K562 (cell line): Measurements from ENCODE around the gene PA2G4. TPM values are rescaled to one million over a fixed set of nuclear protein-coding genes. Genes with fewer than 3 reads are reported as not detected.

Experiments used
- GABPB2 ChIP-seq: fragments of 250-450 bp; sonication (Bioruptor Pico); conservative IDR thresholded peaks from 2 replicates; pipeline ENCODE4 v1.5.1; 2021; ENCODE audit warnings: mild to moderate bottlenecking
- IRF2 ChIP-seq: sonication (generic); formaldehyde crosslinking; IDR thresholded peaks from 2 replicates; pipeline ENCODE4 v1.8.1; 2022; ENCODE audit warnings: mild to moderate bottlenecking, missing genetic modification reagents
- MCM3 ChIP-seq: fragments of 450-650 bp; IDR thresholded peaks from 2 replicates; pipeline ENCODE4 v1.6.1; 2016
- NR4A1 ChIP-seq, 2 experiments: fragments of 250-450 bp in 1 of 2; fragments of 450-650 bp in 1 of 2; sonication (Bioruptor Pico) in 1 of 2; IDR thresholded peaks; 2 replicates each; pipeline versions ENCODE4 v1.4.0 to v1.6.1; 2016 to 2020; ENCODE audit warnings: mild to moderate bottlenecking in 2 of 2, missing compliant biosample characterization in 1 of 2, missing genetic modification characterization in 1 of 2, moderate library complexity in 1 of 2
- SMARCA4 ChIP-seq: fragments of 450-650 bp; IDR thresholded peaks from 2 replicates; pipeline ENCODE4 v1.6.1; 2016
- polyA plus RNA-seq, 8 experiments: library from polyadenylated mRNA; depleted of rRNA in 4 of 8; stranded (reverse) in 5 of 8; unstranded in 3 of 8; fragments of >200 nt; fragmentation: Nextera tagmentation in 2 of 8; fragmentation: Illumina TruSeq in 1 of 8; extraction: Ambion mirVana in 2 of 8; extraction: Trizol in 1 of 8; gene quantifications; 2 replicates each; pipeline versions ENCODE4 v1.2.1 to v1.2.3, GENCODE V29; 2011 to 2014; ENCODE audit warnings: inconsistent platforms in 1 of 8, missing spikeins in 1 of 8
- total RNA-seq, 7 experiments: library from RNA; depleted of rRNA in 6 of 7; stranded (reverse); fragments of >200 nt in 6 of 7; fragmentation: Illumina TruSeq in 2 of 7; extraction: Trizol in 2 of 7; gene quantifications; 2 replicates each; pipeline versions ENCODE4 v1.2.1 to v1.2.3, GENCODE V29; 2011 to 2021; ENCODE audit warnings: low replicate concordance in 1 of 7
- TF ChIP-seq, protein P1 (sequence below): fragments of 200-800 bp; sonication (Bioruptor generic); IDR thresholded peaks from 2 replicates; pipeline ENCODE4 v1.6.1; 2016; ENCODE audit warnings: missing genetic modification characterization, missing compliant biosample characterization
- TF ChIP-seq, protein P2 (sequence below): fragments of 250-450 bp; sonication (Bioruptor Pico); IDR thresholded peaks from 2 replicates; pipeline ENCODE4 v1.4.0; 2020
- TF ChIP-seq, protein P3 (sequence below), 2 experiments: fragments of 450-650 bp; IDR thresholded peaks; 2 replicates each; pipeline ENCODE4 v1.6.1; 2016; ENCODE audit warnings: mild to moderate bottlenecking in 2 of 2, borderline replicate concordance in 1 of 2, low read depth in 1 of 2, moderate library complexity in 1 of 2
- TF ChIP-seq, protein P4 (sequence below): fragments of 450-650 bp; IDR thresholded peaks from 2 replicates; pipeline ENCODE4 v1.6.1; 2017; ENCODE audit warnings: mild to moderate bottlenecking, moderate library complexity

The PA2G4 gene
- total and polyA plus RNA-seq, 9 of the 15 experiments (the other 6 are each of a cell fraction or from before 2014, with no cell fraction given), result 230 to 925 (median 638) TPM

DNA sequence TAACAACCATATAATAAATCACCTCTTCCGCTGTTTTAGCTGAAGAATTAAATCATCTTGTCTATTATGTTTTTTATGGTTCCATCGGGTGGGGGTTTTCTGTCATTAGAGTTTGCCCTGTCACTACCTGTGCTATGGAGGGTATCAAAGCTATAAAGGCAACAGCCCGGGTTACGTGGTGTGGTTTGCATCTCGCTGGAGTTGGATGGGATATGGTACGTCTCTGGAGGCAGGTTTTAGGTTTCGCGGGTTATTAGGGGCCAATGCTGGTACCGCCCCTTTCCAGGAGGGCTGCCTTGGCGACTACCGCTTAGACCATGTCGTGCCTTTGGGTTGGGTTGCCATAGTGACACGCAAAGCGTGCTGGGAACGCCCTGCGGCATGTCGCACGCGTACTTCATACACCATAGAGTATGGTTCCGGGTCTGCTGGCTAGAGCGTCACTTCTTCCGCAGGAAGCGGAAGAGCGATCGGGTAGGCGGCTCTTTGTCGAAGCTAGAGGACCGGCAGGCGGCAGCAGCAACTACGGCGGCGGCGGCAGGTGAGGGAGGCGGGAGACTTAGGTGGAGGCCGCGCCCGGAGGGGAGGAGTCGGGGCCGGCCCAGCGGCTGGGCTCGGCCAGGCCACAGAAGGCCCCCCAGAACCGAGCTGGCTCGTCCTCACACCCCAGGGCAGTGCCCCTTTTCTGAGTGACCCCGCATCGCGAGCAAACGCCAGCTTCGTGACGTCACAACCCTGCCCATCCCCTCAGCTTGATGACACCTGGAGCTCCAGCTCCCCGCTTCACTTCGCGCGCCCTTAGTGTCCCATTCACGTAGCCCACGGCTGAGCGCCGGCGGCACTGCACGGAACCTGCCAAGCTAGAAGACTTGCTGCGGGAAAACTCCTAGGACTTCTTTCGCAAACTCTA lies 13.7 kb downstream of the PA2G4 start, which contains the start of gene ZC3H10 (continued):
- TF ChIP-seq, protein P1, sequence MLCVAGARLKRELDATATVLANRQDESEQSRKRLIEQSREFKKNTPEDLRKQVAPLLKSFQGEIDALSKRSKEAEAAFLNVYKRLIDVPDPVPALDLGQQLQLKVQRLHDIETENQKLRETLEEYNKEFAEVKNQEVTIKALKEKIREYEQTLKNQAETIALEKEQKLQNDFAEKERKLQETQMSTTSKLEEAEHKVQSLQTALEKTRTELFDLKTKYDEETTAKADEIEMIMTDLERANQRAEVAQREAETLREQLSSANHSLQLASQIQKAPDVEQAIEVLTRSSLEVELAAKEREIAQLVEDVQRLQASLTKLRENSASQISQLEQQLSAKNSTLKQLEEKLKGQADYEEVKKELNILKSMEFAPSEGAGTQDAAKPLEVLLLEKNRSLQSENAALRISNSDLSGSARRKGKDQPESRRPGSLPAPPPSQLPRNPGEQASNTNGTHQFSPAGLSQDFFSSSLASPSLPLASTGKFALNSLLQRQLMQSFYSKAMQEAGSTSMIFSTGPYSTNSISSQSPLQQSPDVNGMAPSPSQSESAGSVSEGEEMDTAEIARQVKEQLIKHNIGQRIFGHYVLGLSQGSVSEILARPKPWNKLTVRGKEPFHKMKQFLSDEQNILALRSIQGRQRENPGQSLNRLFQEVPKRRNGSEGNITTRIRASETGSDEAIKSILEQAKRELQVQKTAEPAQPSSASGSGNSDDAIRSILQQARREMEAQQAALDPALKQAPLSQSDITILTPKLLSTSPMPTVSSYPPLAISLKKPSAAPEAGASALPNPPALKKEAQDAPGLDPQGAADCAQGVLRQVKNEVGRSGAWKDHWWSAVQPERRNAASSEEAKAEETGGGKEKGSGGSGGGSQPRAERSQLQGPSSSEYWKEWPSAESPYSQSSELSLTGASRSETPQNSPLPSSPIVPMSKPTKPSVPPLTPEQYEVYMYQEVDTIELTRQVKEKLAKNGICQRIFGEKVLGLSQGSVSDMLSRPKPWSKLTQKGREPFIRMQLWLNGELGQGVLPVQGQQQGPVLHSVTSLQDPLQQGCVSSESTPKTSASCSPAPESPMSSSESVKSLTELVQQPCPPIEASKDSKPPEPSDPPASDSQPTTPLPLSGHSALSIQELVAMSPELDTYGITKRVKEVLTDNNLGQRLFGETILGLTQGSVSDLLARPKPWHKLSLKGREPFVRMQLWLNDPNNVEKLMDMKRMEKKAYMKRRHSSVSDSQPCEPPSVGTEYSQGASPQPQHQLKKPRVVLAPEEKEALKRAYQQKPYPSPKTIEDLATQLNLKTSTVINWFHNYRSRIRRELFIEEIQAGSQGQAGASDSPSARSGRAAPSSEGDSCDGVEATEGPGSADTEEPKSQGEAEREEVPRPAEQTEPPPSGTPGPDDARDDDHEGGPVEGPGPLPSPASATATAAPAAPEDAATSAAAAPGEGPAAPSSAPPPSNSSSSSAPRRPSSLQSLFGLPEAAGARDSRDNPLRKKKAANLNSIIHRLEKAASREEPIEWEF (CRISPR knock-in tag), result no peak
- TF ChIP-seq, protein P2, sequence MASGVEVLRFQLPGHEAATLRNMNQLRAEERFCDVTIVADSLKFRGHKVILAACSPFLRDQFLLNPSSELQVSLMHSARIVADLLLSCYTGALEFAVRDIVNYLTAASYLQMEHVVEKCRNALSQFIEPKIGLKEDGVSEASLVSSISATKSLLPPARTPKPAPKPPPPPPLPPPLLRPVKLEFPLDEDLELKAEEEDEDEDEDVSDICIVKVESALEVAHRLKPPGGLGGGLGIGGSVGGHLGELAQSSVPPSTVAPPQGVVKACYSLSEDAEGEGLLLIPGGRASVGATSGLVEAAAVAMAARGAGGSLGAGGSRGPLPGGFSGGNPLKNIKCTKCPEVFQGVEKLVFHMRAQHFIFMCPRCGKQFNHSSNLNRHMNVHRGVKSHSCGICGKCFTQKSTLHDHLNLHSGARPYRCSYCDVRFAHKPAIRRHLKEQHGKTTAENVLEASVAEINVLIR (CRISPR knock-in tag), result peak; percentile 73
- TF ChIP-seq NR4A1 (CRISPR knock-in tag; IDR thresholded peaks at IDR 0.05), result 0 out of 2 replicates have a peak, but pooled peaks have one; percentile 23
- no peak for TF ChIP-seq NR4A1 (tag; IDR thresholded peaks at IDR 0.05)
- TF ChIP-seq, protein P3, sequence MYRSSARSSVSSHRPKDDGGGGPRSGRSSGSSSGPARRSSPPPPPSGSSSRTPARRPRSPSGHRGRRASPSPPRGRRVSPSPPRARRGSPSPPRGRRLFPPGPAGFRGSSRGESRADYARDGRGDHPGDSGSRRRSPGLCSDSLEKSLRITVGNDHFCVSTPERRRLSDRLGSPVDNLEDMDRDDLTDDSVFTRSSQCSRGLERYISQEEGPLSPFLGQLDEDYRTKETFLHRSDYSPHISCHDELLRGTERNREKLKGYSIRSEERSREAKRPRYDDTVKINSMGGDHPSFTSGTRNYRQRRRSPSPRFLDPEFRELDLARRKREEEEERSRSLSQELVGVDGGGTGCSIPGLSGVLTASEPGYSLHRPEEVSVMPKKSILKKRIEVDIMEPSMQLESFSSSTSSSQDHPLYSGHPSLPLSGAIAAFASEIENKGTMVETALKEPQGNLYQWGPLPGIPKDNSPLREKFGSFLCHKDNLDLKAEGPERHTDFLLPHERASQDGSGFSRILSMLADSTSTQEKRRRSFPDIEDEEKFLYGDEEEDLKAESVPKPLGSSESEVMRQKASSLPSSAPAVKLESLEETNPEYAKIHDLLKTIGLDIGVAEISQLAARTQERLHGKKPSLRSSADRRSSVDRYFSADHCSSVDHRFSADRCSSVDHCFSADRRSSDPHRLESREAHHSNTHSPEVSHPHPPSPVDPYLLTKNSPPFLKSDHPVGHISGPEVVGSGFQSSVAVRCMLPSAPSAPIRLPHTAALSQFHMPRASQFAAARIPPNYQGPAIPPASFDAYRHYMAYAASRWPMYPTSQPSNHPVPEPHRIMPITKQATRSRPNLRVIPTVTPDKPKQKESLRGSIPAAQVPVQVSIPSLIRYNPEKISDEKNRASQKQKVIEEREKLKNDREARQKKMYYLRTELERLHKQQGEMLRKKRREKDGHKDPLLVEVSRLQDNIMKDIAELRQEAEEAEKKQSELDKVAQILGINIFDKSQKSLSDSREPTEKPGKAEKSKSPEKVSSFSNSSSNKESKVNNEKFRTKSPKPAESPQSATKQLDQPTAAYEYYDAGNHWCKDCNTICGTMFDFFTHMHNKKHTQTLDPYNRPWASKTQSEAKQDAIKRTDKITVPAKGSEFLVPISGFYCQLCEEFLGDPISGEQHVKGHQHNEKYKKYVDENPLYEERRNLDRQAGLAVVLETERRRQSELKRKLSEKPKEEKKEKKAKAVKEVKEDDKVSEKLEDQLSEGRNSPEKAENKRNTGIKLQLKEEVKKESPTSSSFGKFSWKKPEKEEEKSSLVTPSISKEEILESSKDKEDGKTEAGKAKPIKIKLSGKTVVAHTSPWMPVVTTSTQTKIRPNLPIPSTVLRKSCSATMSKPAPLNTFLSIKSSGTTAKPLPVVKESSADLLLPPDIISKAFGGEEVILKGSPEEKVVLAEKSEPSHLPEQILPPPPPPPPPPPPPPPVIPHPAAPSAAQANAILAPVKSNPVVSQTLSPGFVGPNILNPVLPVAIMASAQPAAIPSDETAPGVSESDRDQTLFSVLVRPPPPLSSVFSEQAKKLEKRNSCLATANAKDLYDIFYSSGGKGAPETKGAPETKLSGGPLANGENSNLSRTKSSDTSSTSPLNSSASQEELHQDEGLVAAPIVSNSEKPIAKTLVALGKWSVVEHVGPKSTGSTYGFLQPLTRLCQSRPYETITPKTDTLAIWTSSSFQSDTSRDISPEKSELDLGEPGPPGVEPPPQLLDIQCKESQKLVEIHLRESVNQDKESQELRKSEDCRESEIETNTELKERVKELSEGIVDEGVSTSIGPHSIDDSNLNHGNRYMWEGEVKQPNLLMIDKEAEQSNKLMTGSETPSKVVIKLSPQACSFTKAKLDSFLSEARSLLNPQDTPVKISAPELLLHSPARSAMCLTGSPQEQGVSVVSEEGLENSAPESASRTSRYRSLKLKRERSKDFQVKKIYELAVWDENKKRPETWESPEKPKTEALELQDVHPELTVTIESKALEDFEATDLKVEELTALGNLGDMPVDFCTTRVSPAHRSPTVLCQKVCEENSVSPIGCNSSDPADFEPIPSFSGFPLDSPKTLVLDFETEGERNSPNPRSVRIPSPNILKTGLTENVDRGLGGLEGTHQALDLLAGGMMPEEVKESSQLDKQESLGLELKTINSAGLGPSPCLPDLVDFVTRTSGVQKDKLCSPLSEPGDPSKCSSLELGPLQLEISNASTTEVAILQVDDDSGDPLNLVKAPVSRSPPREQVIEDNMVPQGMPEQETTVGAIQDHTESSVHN (IDR thresholded peaks at IDR 0.05; ENCODE audit: borderline replicate concordance in 1 of 2, low read depth in 1 of 2), result peak in 1 of 2 experiments; percentile 30; a peak in 1 of 4 replicates
- TF ChIP-seq IRF2 (CRISPR knock-in tag), result no peak
- peak; percentile 84; the same call in 1 of the 2 replicates for TF ChIP-seq GABPB2 (CRISPR knock-in tag)
- TF ChIP-seq, protein P4, sequence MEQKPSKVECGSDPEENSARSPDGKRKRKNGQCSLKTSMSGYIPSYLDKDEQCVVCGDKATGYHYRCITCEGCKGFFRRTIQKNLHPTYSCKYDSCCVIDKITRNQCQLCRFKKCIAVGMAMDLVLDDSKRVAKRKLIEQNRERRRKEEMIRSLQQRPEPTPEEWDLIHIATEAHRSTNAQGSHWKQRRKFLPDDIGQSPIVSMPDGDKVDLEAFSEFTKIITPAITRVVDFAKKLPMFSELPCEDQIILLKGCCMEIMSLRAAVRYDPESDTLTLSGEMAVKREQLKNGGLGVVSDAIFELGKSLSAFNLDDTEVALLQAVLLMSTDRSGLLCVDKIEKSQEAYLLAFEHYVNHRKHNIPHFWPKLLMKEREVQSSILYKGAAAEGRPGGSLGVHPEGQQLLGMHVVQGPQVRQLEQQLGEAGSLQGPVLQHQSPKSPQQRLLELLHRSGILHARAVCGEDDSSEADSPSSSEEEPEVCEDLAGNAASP, result no peak
- TF ChIP-seq MCM3, result no peak
- no peak; the same call in 1 of the 2 replicates for TF ChIP-seq SMARCA4
